Keratinocyte (primary cell): ENCODE data around the gene SPTBN1.

Source experiments
- EZH2 ChIP-seq: IDR thresholded peaks from one replicate; pipeline ENCODE4 v1.6.1; 2012; ENCODE audit warnings: inconsistent platforms, mild to moderate bottlenecking, low read length, moderate library complexity
- TF ChIP-seq, protein P1 (sequence below), 3 experiments: IDR thresholded peaks in 1 of 3; conservative IDR thresholded peaks in 1 of 3; optimal IDR thresholded peaks in 1 of 3; 2 replicates in 2 of 3; 3 replicates in 1 of 3; pipeline versions ENCODE3 to v1.5.1; 2011; ENCODE audit warnings: low read length in 3 of 3, mild to moderate bottlenecking in 3 of 3, moderate library complexity in 2 of 3, control low read depth in 1 of 3, inconsistent platforms in 1 of 3; ENCODE audit not compliant: insufficient read depth in 2 of 3; ENCODE audit errors: extremely low read depth in 1 of 3

DNA sequence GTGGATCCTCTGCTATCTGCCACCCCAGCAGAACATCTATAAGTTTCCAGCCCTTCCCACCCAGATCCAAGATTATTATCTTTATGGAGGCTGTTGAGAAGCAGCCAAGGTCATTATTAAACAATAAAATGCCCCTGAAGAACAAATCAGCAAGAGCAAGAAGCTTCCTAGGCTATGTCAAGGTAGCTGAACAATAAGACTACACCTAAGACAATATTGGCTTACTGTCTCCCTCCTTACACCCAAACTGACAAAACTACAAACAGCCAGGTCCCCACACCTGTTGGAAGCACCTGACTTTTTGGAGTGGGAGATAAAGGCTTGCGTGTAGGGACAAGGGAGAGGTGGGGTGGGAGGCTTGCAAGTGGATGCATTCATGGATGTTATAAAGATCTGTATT, 128.5 kb downstream of the SPTBN1 start:
- TF ChIP-seq, protein P1, sequence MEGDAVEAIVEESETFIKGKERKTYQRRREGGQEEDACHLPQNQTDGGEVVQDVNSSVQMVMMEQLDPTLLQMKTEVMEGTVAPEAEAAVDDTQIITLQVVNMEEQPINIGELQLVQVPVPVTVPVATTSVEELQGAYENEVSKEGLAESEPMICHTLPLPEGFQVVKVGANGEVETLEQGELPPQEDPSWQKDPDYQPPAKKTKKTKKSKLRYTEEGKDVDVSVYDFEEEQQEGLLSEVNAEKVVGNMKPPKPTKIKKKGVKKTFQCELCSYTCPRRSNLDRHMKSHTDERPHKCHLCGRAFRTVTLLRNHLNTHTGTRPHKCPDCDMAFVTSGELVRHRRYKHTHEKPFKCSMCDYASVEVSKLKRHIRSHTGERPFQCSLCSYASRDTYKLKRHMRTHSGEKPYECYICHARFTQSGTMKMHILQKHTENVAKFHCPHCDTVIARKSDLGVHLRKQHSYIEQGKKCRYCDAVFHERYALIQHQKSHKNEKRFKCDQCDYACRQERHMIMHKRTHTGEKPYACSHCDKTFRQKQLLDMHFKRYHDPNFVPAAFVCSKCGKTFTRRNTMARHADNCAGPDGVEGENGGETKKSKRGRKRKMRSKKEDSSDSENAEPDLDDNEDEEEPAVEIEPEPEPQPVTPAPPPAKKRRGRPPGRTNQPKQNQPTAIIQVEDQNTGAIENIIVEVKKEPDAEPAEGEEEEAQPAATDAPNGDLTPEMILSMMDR (optimal IDR thresholded peaks at IDR 0.05 in 1 of 3, IDR thresholded peaks at IDR 0.05 in 1 of 3, conservative IDR thresholded peaks at IDR 0.05 in 1 of 3; ENCODE audit: extremely low read depth in 1 of 3, insufficient read depth in 2 of 3, low read length in 3 of 3) = no peak
- no peak for TF ChIP-seq EZH2
